Muscle layer of colon (tissue), 2 donors: Measurements from ENCODE around the gene FMOD.

Experiments
- H3K27ac ChIP-seq: one replicate; pipeline ENCODE4 v1.7.0; 2013; ENCODE audit warnings: low read depth, mild to moderate bottlenecking, low read length, moderate library complexity
- H3K27me3 ChIP-seq, 2 donors: one replicate each; pipeline ENCODE4 v1.7.0; 2013; ENCODE audit warnings: low read length in 2 of 2, mild to moderate bottlenecking in 2 of 2; ENCODE audit not compliant: insufficient read depth in 2 of 2, control insufficient read depth in 1 of 2
- H3K36me3 ChIP-seq: one replicate; pipeline ENCODE4 v1.7.0; 2013; ENCODE audit warnings: mild to moderate bottlenecking, low read length; ENCODE audit not compliant: insufficient read depth
- H3K4me1 ChIP-seq: one replicate; pipeline ENCODE4 v1.7.0; 2013; ENCODE audit warnings: mild to moderate bottlenecking, low read length; ENCODE audit not compliant: insufficient read depth
- H3K4me3 ChIP-seq, 2 donors: one replicate each; pipeline ENCODE4 v1.7.0; 2013; ENCODE audit warnings: low read length in 2 of 2, low read depth in 1 of 2, mild to moderate bottlenecking in 1 of 2, moderate library complexity in 1 of 2
- H3K9ac ChIP-seq: one replicate; pipeline ENCODE4 v1.7.0; 2013; ENCODE audit warnings: low read length
- H3K9me3 ChIP-seq: one replicate; pipeline ENCODE4 v1.7.0; 2013; ENCODE audit warnings: mild to moderate bottlenecking, low read length
- donor health status: abdominal sarcoma.
- donor health status: Adenocarcinoma of cecum.

Gene FMOD

DNA sequence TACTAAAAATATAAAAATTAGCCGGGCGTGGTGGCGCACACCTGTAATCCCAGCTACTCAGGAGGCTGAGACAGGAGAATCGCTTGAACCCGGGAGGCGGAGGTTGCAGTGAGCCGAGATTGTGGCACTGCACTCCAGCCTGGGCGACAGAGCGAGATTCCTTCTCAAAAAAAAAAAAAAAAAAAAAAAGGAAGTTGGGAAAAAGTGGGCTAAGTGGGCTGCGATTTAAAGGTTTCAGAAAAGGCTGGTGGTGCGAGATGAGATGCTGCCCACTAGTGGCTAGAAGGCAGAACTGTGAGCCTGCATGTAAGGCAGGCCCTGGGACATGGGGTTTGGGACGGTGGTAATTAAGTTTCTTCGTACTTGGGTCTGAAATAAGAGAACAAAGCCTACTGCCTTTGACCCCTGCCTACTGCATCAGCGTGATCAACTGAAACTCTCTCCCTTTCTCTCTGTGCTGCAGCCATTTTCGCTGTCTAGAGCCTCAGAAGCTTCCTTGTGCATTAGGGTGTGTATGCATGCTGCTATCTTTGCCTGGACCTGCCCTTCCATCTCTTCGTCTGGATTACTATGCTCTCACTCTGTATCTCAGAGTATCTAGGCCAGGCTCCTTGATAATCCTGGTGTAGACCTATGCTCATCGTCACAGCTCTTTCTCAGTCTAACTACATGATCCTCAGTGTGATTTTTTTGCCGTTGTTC is 12.4 kb downstream of the FMOD start:
- no peak overlapping the region for H3K9ac ChIP-seq
- H3K4me3 ChIP-seq = no peak overlapping the region
- no peak overlapping the region for H3K27ac ChIP-seq
- H3K27me3 ChIP-seq = no peaks in the 10 kb centered on the region
- no peaks in the 10 kb centered on the region for H3K36me3 ChIP-seq
- H3K9me3 ChIP-seq = no peaks in the 10 kb centered on the region
- H3K4me1 ChIP-seq = peaks cover 17% of the 10 kb centered on the region

DNA sequence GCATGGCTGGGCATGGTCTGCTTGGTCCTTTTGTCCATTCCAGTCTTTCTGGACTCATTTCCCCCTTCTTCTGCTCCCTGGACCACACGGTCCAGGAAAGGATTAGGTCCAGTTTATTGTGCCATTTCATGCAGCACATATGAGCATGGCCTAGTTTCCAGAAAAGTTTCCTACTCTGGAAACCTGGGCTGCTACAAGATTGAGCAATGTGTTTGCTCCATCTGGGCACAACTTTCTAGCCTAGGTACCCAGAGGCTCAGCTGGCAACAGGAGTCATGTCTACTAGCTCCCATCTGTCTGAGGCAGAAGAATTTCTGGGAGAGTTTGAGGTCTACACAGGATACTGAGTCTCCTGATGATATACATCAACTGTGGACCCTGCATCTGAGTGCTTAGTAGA is 14.8 kb downstream of the FMOD start:
- Histone ChIP-seq H3K4me1 (peaks cover 6% of the 10 kb centered on the region), H3K27ac (no peak overlapping the region)

DNA sequence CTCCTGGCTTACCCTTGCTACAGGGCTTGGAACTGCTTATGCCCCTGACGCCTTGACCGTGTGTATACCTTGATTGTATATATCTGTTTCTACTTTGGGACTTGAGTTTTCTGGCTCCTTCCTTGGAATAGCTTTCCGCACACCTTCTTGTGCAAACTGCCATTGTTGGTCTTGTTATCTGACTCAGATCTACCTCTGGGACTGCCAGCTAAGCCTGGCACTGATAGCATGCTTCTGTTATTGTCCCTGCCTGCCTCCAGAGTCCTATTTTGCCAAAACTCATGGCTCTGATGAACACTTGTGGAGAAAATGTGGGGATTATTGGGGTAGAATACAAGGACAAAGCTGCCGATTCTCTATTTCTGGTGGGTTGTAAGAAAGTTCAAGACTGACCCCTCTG is 15.4 kb downstream of the FMOD start:
- Histone ChIP-seq H3K9me3 (no peaks in the 10 kb centered on the region), H3K4me1 (peaks cover 6% of the 10 kb centered on the region), H3K9ac (no peak overlapping the region), H3K36me3 (no peaks in the 10 kb centered on the region), H3K27me3 (no peaks in the 10 kb centered on the region), H3K27ac (no peak overlapping the region), H3K4me3 (no peak overlapping the region)

More for the DNA sequence above, 14.8 kb downstream of the FMOD start:
- Histone ChIP-seq H3K4me3 (no peak overlapping the region), H3K9ac (no peak overlapping the region), H3K27me3 (no peaks in the 10 kb centered on the region), H3K9me3 (no peaks in the 10 kb centered on the region), H3K36me3 (no peaks in the 10 kb centered on the region)

DNA sequence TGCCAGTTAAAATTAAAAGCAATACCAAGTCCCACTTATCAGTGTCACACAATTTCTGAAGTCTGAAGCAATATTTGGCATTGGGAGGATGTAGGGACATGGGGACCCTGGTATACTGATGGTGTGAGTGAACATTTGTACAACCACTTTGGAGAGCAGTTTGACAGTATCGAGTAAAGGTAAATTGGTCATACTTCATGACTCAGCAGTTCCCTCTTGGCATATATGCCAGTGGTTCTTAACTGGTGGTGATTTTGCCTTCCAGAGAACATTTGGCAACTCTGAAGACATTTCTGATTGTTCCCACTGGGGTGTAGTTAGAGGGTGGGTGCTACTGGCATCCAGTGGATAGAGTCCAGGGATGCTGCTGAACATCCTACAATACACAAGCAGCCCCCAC is 19.7 kb downstream of the FMOD start:
- Histone ChIP-seq H3K4me1 (peaks cover 21% of the 10 kb centered on the region), H3K27ac (no peak overlapping the region), H3K4me3 (no peak overlapping the region), H3K9ac (no peak overlapping the region), H3K36me3 (no peaks in the 10 kb centered on the region), H3K9me3 (no peaks in the 10 kb centered on the region), H3K27me3 (no peaks in the 10 kb centered on the region)

DNA sequence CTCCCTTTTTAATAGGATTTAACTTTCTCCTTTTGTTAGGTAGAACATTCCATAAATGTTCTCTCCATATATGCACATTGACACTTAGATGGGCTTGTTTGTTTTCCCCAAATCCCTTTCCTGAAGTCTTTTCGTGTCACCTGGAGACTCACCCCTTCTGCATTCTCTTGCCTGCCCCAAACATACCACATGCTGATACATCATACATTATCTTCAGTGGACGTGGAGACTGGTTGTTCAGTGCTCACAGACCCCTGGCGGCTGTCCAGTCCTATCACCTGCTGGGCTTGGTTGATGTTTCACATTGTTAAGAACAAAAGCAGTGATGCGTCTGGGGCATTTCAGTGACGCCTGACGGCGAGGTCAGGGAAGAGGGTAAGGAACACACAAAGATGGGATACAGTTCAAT is 22.2 kb downstream of the FMOD start:
- Histone ChIP-seq H3K27me3 (no peaks in the 10 kb centered on the region), H3K36me3 (no peaks in the 10 kb centered on the region), H3K27ac (no peak overlapping the region), H3K4me3 (no peak overlapping the region), H3K9me3 (no peaks in the 10 kb centered on the region), H3K4me1 (peaks cover 29% of the 10 kb centered on the region), H3K9ac (no peak overlapping the region)

DNA sequence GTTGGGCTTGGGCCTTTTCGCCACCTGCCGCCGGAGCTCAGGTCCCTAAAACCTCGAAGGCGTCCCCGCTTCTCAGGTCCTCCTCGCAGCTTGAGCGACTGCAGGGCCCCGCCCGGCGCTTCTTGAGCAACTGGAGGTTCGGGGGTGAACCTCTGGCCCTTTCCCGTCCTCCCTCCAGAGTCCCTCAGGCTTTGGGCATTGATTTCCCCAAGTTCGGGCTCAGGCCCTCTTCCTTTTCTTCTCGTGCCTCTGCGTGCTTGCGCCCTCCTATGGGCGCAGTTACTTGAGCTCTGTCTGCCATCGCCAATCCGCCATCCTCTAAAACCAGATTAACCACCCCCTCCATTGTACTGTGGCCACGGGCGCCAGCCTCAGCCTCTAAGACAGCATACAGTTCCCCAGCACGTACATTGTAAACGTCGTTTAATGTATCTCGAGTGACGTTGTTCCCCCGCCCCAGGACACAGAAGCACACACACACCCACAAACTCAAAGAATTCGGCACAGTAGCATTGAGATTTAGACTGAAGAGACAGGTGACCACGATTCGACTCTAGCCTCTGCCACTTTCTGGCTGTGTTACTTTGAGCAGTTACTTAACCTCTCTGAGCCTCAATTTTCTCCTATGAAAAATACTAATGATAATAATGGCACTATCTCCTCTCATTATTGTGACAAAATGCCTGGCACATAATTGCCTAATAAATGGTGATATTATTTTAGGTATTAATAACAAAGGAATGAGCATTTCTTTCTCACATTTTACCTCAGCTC is 23.1 kb downstream of the FMOD start:
- peak overlapping the region; percentile 58 to 71 for H3K4me3 ChIP-seq
- H3K36me3 ChIP-seq = no peaks in the 10 kb centered on the region
- H3K27ac ChIP-seq = peak overlapping the region; percentile 95
- H3K9ac ChIP-seq = peak overlapping the region; percentile 82
- peaks cover 29% of the 10 kb centered on the region for H3K4me1 ChIP-seq
- no peaks in the 10 kb centered on the region for H3K9me3 ChIP-seq
- no peaks in the 10 kb centered on the region for H3K27me3 ChIP-seq

DNA sequence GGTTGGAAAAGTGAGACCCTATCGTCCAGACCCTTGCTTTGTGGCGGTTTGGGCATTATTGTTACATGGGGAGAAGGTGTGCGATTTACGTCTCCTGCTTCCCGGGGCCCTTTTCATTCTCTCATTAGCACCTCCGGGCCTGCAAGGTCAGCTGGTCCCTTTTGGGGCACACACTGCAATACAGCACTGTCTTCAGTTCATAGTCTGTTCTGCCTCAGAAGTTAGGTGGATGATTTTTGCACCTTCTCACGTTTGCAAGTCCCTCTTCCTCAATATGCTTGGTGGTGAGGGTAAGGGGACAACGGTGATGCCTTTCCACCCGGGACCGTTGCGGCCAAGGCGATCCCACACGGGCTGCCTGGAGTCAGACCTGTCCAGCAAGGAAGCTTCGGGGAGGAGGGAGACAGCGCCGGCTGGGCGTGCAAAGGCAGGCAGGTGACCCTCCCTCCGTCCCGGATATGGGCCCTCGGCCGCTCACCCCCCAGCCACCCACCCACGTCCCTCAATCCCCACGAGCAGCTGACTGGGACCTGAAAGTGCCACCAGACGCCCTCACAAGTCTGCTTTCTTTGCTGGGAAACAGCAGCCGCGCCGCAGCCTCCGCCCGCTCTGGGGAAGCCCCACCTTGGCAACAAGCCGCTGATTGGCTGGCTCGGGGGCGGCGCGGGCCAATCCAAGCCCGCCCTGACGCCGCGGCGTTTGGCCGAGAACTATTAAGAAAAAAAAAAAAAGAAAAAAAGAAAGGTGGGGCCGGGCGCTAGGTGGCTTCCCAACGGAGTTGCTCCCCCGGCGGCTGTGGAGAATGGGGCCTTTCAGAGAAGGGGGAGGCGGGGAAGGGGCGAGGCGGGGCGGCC is 23.9 kb downstream of the FMOD start:
- peak overlapping the region; percentile 58 to 71 for H3K4me3 ChIP-seq

DNA sequence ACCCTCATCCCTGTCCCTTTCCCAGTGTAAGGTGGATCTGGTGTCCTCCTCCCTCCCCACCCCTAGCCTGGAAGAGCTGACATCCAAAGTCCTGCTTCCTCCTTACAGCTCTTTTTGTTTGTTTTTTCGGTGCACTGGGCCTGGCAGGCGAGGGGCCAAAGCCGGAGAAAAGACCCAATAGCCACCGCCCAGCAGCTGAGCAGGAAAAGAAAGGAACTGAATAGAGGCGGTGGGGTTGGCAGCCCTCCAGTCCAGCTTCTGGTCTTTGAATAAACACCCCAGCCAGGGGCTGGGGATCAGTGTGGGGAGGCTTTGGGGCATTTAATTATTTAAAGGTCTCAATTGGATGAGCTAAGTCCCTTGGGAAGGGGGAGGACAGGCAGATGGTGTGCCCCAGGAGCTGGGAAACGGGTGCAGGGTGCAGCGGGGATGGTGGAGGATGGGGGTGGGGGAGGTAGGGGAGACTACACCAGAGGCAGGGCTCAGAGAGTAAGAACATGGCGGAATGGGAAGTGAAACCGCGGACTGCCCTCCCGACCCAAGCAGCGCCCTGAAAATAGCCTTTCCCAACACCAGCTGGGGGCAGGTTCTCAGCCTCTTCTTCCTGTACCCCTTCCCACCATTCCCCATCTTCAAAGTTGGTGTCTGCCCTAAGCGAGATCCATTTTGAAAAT is 25.4 kb downstream of the FMOD start:
- H3K27me3 ChIP-seq = no peaks in the 10 kb centered on the region
- no peak overlapping the region for H3K4me3 ChIP-seq
- H3K9ac ChIP-seq = no peak overlapping the region
- no peaks in the 10 kb centered on the region for H3K36me3 ChIP-seq
- no peaks in the 10 kb centered on the region for H3K9me3 ChIP-seq
- H3K4me1 ChIP-seq = peaks cover 29% of the 10 kb centered on the region
- H3K27ac ChIP-seq = peak overlapping the region; percentile 70

More for the DNA sequence above, 23.9 kb downstream of the FMOD start:
- Histone ChIP-seq H3K4me1 (peaks cover 29% of the 10 kb centered on the region), H3K9me3 (no peaks in the 10 kb centered on the region), H3K9ac (peak overlapping the region; percentile 82), H3K36me3 (no peaks in the 10 kb centered on the region), H3K27ac (peak overlapping the region; percentile 95), H3K27me3 (no peaks in the 10 kb centered on the region)

DNA sequence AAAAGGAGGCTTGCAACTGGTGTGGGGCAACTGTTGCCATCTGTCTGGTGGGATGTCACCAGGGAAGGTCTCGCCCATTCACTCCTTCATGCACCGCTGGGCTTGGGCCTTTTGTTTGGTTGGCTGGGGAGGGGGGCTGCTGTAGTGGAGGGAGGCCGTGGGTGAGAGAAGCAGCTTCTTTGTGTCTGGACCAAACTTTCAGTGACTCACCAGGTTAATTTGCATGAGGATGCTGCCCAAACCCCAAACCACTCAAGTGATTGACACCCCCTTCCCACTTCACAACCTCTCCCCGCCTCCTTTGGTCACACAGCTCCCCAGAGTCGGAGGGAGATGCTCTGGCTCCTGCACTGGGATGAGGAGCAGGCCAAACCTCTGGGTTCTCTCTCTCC is 25.9 kb downstream of the FMOD start:
- Histone ChIP-seq H3K9me3 (no peaks in the 10 kb centered on the region), H3K36me3 (no peaks in the 10 kb centered on the region), H3K4me1 (peaks cover 29% of the 10 kb centered on the region), H3K27ac (peak overlapping the region; percentile 19), H3K4me3 (no peak overlapping the region), H3K9ac (no peak overlapping the region), H3K27me3 (no peaks in the 10 kb centered on the region)

DNA sequence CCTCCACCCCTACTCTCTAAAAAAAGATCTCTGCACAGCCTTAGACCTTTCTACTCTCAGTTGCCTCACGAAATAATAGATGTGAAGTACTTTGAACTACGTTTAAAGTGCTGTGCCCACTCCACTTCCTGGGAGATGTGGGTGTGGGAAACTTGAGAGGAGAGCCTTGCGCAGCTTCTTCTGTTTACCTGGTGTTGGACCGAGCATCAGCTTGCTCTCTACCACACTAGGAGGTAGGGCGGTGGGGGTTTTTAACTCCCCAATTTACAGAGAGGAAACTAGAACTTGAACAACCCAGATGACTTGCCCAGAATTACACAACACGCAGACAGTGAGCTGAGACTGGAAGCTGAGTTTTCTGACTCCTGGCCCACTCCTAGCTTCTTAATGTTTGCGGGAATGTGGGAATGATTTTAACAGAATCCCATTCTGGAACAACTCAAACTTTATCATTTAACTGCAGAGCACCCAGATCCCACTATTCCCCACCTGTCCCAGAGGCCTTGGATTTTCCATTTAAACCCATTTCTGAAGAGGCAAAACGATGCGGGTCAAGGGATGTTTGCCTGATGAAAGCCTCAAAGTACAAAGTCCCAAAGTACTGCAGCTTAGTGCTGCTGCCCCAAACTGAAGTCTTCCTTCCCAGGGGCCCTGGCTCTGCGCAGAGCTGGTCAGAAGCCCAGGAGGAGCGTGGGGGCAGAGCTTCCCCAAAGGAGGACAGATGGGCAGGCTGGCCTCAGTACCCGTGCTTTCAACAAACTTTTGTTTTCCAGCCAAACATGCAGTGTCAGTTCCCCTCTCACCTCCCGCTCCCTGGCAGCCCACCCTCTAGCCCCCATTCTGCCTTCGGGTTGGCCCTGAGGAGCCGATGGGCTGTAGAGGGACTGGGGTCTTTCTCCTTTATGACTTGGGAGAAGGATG is 26.6 kb downstream of the FMOD start:
- Histone ChIP-seq H3K27ac (peak overlapping the region; percentile 19), H3K36me3 (no peaks in the 10 kb centered on the region), H3K27me3 (no peaks in the 10 kb centered on the region), H3K9ac (no peak overlapping the region), H3K9me3 (no peaks in the 10 kb centered on the region), H3K4me3 (no peak overlapping the region), H3K4me1 (peaks cover 29% of the 10 kb centered on the region)
